Measurements from ENCODE around the gene ACOT7. TPM values are rescaled to one million over a fixed set of nuclear protein-coding genes. Genes with fewer than 3 reads are reported as not detected.
"Not testable (repeated sequence)": the region's sequence is repeated elsewhere in the genome, so short reads cannot be mapped to it uniquely, and the experiment has no call there.

Gene ACOT7
- total RNA-seq, result 8.5 TPM
- long read RNA-seq, transcript ACOT7-210 (9 exons, 1,403 nt), result major isoform, 17 of 24 reads
- long read RNA-seq, partial matches to known transcripts, result 1 of 24 reads
- long read RNA-seq, other reads (novel, unspliced or antisense), result 2 of 24 reads

- ATAC-seq (ENCODE audit: poor library complexity), result peak; percentile 99
- DNase-seq, result peak; percentile 92
- intact Hi-C loops (cut with DNase I), result no loop called here
Observed at GRCh38 chr1:6393400-6394187, at the start of gene ACOT7. ACOT7 (minus strand) TSS chr1:6393767; CDS start chr1:6393399, 368 bp downstream.

GRCh38 chr1:6441586-6441985, 48.0 kb upstream of the ACOT7 start:
- intact Hi-C loops (cut with DNase I), result no loop called here
- DNase-seq, result no peak
- no peak for ATAC-seq (ENCODE audit: poor library complexity)

GRCh38 chr1:6440198-6441126, 46.9 kb upstream of the ACOT7 start:
- DNase-seq, result no peak
- intact Hi-C loops (cut with DNase I), result no loop called here
- ATAC-seq (ENCODE audit: poor library complexity), result peak; percentile 31

- DNase-seq, result no peak
- peak; percentile 82 for ATAC-seq (ENCODE audit: poor library complexity)
- intact Hi-C loops (cut with DNase I), result no loop called here
Observed at GRCh38 chr1:6438047-6438525, 44.5 kb upstream of the ACOT7 start.

- DNase-seq; intact Hi-C loops (cut with DNase I): not testable (repeated sequence)
- peak; percentile 56 for ATAC-seq (ENCODE audit: poor library complexity)
Observed at GRCh38 chr1:6437012-6437700, 43.6 kb upstream of the ACOT7 start.

GRCh38 chr1:6436277-6436676, 42.7 kb upstream of the ACOT7 start:
- ATAC-seq (ENCODE audit: poor library complexity); DNase-seq; intact Hi-C loops (cut with DNase I): not testable (repeated sequence)

GRCh38 chr1:6435547-6435946, 42.0 kb upstream of the ACOT7 start:
- ATAC-seq (ENCODE audit: poor library complexity) (no peak), DNase-seq (no peak)
- intact Hi-C loops (cut with DNase I), result no loop called here

GRCh38 chr1:6435129-6435528, 41.6 kb upstream of the ACOT7 start:
- DNase-seq (no peak), ATAC-seq (ENCODE audit: poor library complexity) (no peak)
- intact Hi-C loops (cut with DNase I), result no loop called here

- no peak for DNase-seq
- no peak for ATAC-seq (ENCODE audit: poor library complexity)
- intact Hi-C loops (cut with DNase I), result no loop called here
Observed at GRCh38 chr1:6434186-6434585, 40.6 kb upstream of the ACOT7 start.

- ATAC-seq (ENCODE audit: poor library complexity); intact Hi-C loops (cut with DNase I); DNase-seq: not testable (repeated sequence)
Observed at GRCh38 chr1:6431645-6432579, 38.3 kb upstream of the ACOT7 start.

GRCh38 chr1:6429660-6430411, 36.3 kb upstream of the ACOT7 start:
- DNase-seq; intact Hi-C loops (cut with DNase I): not testable (repeated sequence)
- peak; percentile 21 for ATAC-seq (ENCODE audit: poor library complexity)

- DNase-seq; intact Hi-C loops (cut with DNase I); ATAC-seq (ENCODE audit: poor library complexity): not testable (repeated sequence)
Observed at GRCh38 chr1:6428453-6428852, 34.9 kb upstream of the ACOT7 start.

- no peak for ATAC-seq (ENCODE audit: poor library complexity)
- intact Hi-C loops (cut with DNase I), result no loop called here
- DNase-seq, result no peak
Observed at GRCh38 chr1:6427441-6428390, 34.1 kb upstream of the ACOT7 start.

GRCh38 chr1:6426972-6427350, 33.4 kb upstream of the ACOT7 start:
- intact Hi-C loops (cut with DNase I), result no loop called here
- DNase-seq (no peak), ATAC-seq (ENCODE audit: poor library complexity) (no peak)

- ATAC-seq (ENCODE audit: poor library complexity), result no peak
- intact Hi-C loops (cut with DNase I), result no loop called here
- no peak for DNase-seq
Observed at GRCh38 chr1:6426277-6426971, 32.9 kb upstream of the ACOT7 start.

Measured in Right ventricle myocardium superior (tissue), 1 donor.